ENCODE data around the gene DDX1.

Gene DDX1

GRCh38 chr2:15649561-15650255 is 58.0 kb downstream of the DDX1 start:
- DNase-seq = no peak

GRCh38 chr2:15650616-15651366 is 59.1 kb downstream of the DDX1 start:
- no peak for DNase-seq

GRCh38 chr2:15651367-15651727 is 59.7 kb downstream of the DDX1 start:
- DNase-seq = no peak

GRCh38 chr2:15652252-15652651 is 60.6 kb downstream of the DDX1 start:
- DNase-seq = no peak

- DNase-seq = no peak
Observed at GRCh38 chr2:15652801-15653200, 61.1 kb downstream of the DDX1 start.

GRCh38 chr2:15653806-15654726 is 62.4 kb downstream of the DDX1 start:
- DNase-seq = no peak

GRCh38 chr2:15654727-15655073 is 63.0 kb downstream of the DDX1 start:
- DNase-seq = no peak

- no peak for DNase-seq
Observed at GRCh38 chr2:15655123-15655887, 63.6 kb downstream of the DDX1 start.

- DNase-seq = no peak
Observed at GRCh38 chr2:15656090-15656489, 64.4 kb downstream of the DDX1 start.

GRCh38 chr2:15657759-15658158 is 66.1 kb downstream of the DDX1 start:
- no peak for DNase-seq

GRCh38 chr2:15658911-15659310 is 67.2 kb downstream of the DDX1 start:
- no peak for DNase-seq

GRCh38 chr2:15660491-15661294 is 69.0 kb downstream of the DDX1 start:
- DNase-seq = no peak

- no peak for DNase-seq
Observed at GRCh38 chr2:15661295-15661569, 69.6 kb downstream of the DDX1 start.

GRCh38 chr2:15662026-15662425 is 70.4 kb downstream of the DDX1 start:
- no peak for DNase-seq

GRCh38 chr2:15662579-15662978 is 70.9 kb downstream of the DDX1 start:
- DNase-seq = no peak

- DNase-seq = no peak
Observed at GRCh38 chr2:15663802-15664201, 72.1 kb downstream of the DDX1 start.

GRCh38 chr2:15664273-15665066 is 72.8 kb downstream of the DDX1 start:
- DNase-seq = no peak

GRCh38 chr2:15665067-15665942 is 73.6 kb downstream of the DDX1 start:
- DNase-seq = no peak

- DNase-seq = no peak
Observed at GRCh38 chr2:15665943-15666460, 74.3 kb downstream of the DDX1 start.
